ENCODE measurements around the gene ACTR3C.

Gene ACTR3C

GRCh38 chr7:150369748-150370501 is 46.6 kb upstream of the ACTR3C start:
- Histone ChIP-seq H3K9me3 (ENCODE audit: severe bottlenecking) (no peaks in the 10 kb centered on the region), H3K36me3 (peaks cover 60% of the 10 kb centered on the region), H3K27ac (peak overlapping the region; percentile 98), H3K4me3 (ENCODE audit: low read depth, low read length) (peak overlapping the region; percentile 69), H3K27me3 (ENCODE audit: insufficient read depth, low read depth, severe bottlenecking) (no peaks in the 10 kb centered on the region)
- no peak for DNase-seq
- TF ChIP-seq CTCF (IDR thresholded peaks at IDR 0.05; ENCODE audit: low read depth, low read length): no peak

GRCh38 chr7:150368884-150369747 is 45.8 kb upstream of the ACTR3C start:
- peak; percentile 89 for DNase-seq
- no peaks in the 10 kb centered on the region for H3K27me3 ChIP-seq (ENCODE audit: insufficient read depth, low read depth, severe bottlenecking)
- H3K27ac ChIP-seq: peak overlapping the region; percentile 98
- H3K9me3 ChIP-seq (ENCODE audit: severe bottlenecking): no peaks in the 10 kb centered on the region
- H3K36me3 ChIP-seq: peaks cover 52% of the 10 kb centered on the region
- no peak for TF ChIP-seq CTCF (IDR thresholded peaks at IDR 0.05; ENCODE audit: low read depth, low read length)
- peak overlapping the region; percentile 69 for H3K4me3 ChIP-seq (ENCODE audit: low read depth, low read length)

- peak; percentile 96 for DNase-seq
- Histone ChIP-seq H3K4me3 (ENCODE audit: low read depth, low read length) (peak within 1 kb of the TSS; percentile 69), H3K27me3 (ENCODE audit: insufficient read depth, low read depth, severe bottlenecking) (no peaks in the 10 kb centered on the region), H3K27ac (peak within 1 kb of the TSS; percentile 98), H3K9me3 (ENCODE audit: severe bottlenecking) (no peaks in the 10 kb centered on the region), H3K36me3 (peaks cover 44% of the 10 kb centered on the region)
- no peak for TF ChIP-seq CTCF (IDR thresholded peaks at IDR 0.05; ENCODE audit: low read depth, low read length)
These were observed 44.9 kb upstream of the ACTR3C start, which contains the start of gene REPIN1 for GRCh38 chr7:150368096-150368883. Gene REPIN1 (plus strand): TSS chr7:150368822. CDS start chr7:150369712, 890 bp downstream.

GRCh38 chr7:150367677-150368095 is 44.3 kb upstream of the ACTR3C start:
- Histone ChIP-seq H3K36me3 (peaks cover 38% of the 10 kb centered on the region), H3K27ac (peak overlapping the region; percentile 98), H3K27me3 (ENCODE audit: insufficient read depth, low read depth, severe bottlenecking) (no peaks in the 10 kb centered on the region), H3K9me3 (ENCODE audit: severe bottlenecking) (no peaks in the 10 kb centered on the region), H3K4me3 (ENCODE audit: low read depth, low read length) (peak overlapping the region; percentile 69)
- no peak for TF ChIP-seq CTCF (IDR thresholded peaks at IDR 0.05; ENCODE audit: low read depth, low read length)
- DNase-seq: no peak

- peaks cover 19% of the 10 kb centered on the region for H3K36me3 ChIP-seq
- no peak for TF ChIP-seq CTCF (IDR thresholded peaks at IDR 0.05; ENCODE audit: low read depth, low read length)
- no peak overlapping the region for H3K4me3 ChIP-seq (ENCODE audit: low read depth, low read length)
- H3K27me3 ChIP-seq (ENCODE audit: insufficient read depth, low read depth, severe bottlenecking): no peaks in the 10 kb centered on the region
- DNase-seq: no peak
- H3K27ac ChIP-seq: no peak overlapping the region
- no peaks in the 10 kb centered on the region for H3K9me3 ChIP-seq (ENCODE audit: severe bottlenecking)
These were observed 42.5 kb upstream of the ACTR3C start for GRCh38 chr7:150365673-150366398.

Measured in WERI-Rb-1 (cell line).